Activated CD4-positive, CD25-positive, alpha-beta regulatory T cell treated with anti-CD3 and anti-CD28 coated beads, Interleukin-2, amount 50 U/mL, for 72 hours (primary cell): Measurements from ENCODE around the gene ADM2.
"Not testable (repeated sequence)": the region's sequence is repeated elsewhere in the genome, so short reads cannot be mapped to it uniquely, and the experiment has no call there.

Experiments
- DNase-seq: peaks from one replicate; pipeline ENCODE4 v3.0.0; 2021

Gene ADM2

GRCh38 chr22:50481440-50482106 lies at the start of gene ADM2:
TSS of gene ADM2 (plus strand) at chr22:50481543. CDS start at chr22:50481848, 305 bp downstream.
- peak; percentile 73 for DNase-seq

- DNase-seq, result peak; percentile 28
Measured at GRCh38 chr22:50432131-50432876, 49.0 kb upstream of the ADM2 start.

GRCh38 chr22:50432877-50433510 lies 48.3 kb upstream of the ADM2 start:
- not testable (repeated sequence) for DNase-seq

GRCh38 chr22:50434849-50435248 lies 46.5 kb upstream of the ADM2 start:
- no peak for DNase-seq

GRCh38 chr22:50435291-50436014 lies 45.9 kb upstream of the ADM2 start:
- no peak for DNase-seq

GRCh38 chr22:50436015-50436830 lies 45.1 kb upstream of the ADM2 start:
- no peak for DNase-seq

- DNase-seq, result no peak
Measured at GRCh38 chr22:50436841-50437341, 44.5 kb upstream of the ADM2 start.

GRCh38 chr22:50437511-50438304 lies 43.6 kb upstream of the ADM2 start:
- no peak for DNase-seq

- no peak for DNase-seq
Measured at GRCh38 chr22:50438305-50439275, 42.8 kb upstream of the ADM2 start.

GRCh38 chr22:50439314-50439870 lies 42.0 kb upstream of the ADM2 start:
- DNase-seq, result no peak

- no peak for DNase-seq
Measured at GRCh38 chr22:50439871-50440331, 41.4 kb upstream of the ADM2 start.

- DNase-seq, result no peak
Measured at GRCh38 chr22:50440544-50441249, 40.6 kb upstream of the ADM2 start.

GRCh38 chr22:50441428-50441993 lies 39.8 kb upstream of the ADM2 start:
- DNase-seq, result no peak

GRCh38 chr22:50443197-50443596 lies 38.1 kb upstream of the ADM2 start:
- no peak for DNase-seq

GRCh38 chr22:50443801-50444625 lies 37.3 kb upstream of the ADM2 start:
- DNase-seq, result no peak

GRCh38 chr22:50444663-50445062 lies 36.7 kb upstream of the ADM2 start:
- no peak for DNase-seq

GRCh38 chr22:50445071-50445879 lies 36.1 kb upstream of the ADM2 start:
- no peak for DNase-seq
